Bronchial epithelial cell (primary cell): ENCODE measurements around the gene AIP. TPM values are rescaled to one million over a fixed set of nuclear protein-coding genes. Genes with fewer than 3 reads are reported as not detected.

Source experiments
- DNase-seq: peaks from one replicate; pipeline ENCODE4 v3.0.0-alpha.2; 2010; ENCODE audit warnings: low read depth
- FAIRE-seq: peaks from 2 replicates; lab custom pipeline; 2011; peaks lifted over from hg19 to GRCh38; lab: Jason Lieb, UNC
- H3K27me3 ChIP-seq: 2 replicates; pipeline ENCODE4 v1.5.1; 2011; ENCODE audit warnings: low read length; ENCODE audit not compliant: control insufficient read depth, insufficient read depth
- H3K36me3 ChIP-seq: 2 replicates; pipeline ENCODE4 v1.5.1; 2011; ENCODE audit warnings: low read length; ENCODE audit not compliant: control insufficient read depth, insufficient read depth
- H3K4me3 ChIP-seq: 2 replicates; pipeline ENCODE4 v1.5.1; 2011; ENCODE audit warnings: mild to moderate bottlenecking, low read depth, low read length, control low read depth
- CTCF ChIP-seq: IDR thresholded peaks from 2 replicates; pipeline ENCODE4 v1.5.1; 2011; ENCODE audit warnings: mild to moderate bottlenecking, moderate library complexity, low read length, control low read depth, inconsistent platforms; ENCODE audit not compliant: insufficient read depth, severe bottlenecking
- total RNA-seq: library from RNA; depleted of rRNA; stranded (reverse); fragments of >200 nt; gene quantifications from 2 replicates; pipeline ENCODE4 v1.2.1, GENCODE V29; 2014

The AIP gene
- total RNA-seq, 1 donor from 2014 or later: 85.3 TPM

- DNase-seq: no peak
- no peak for TF ChIP-seq CTCF
- no peak overlapping the region for H3K4me3 ChIP-seq
- H3K27me3 ChIP-seq: no peaks in the 10 kb centered on the region
- no peaks in the 10 kb centered on the region for H3K36me3 ChIP-seq
- FAIRE-seq: no peak
Observed at GRCh38 chr11:67516806-67517205, 34.0 kb downstream of the AIP start.

GRCh38 chr11:67517784-67518552, 35.1 kb downstream of the AIP start:
- Histone ChIP-seq H3K36me3 (no peaks in the 10 kb centered on the region), H3K27me3 (no peaks in the 10 kb centered on the region), H3K4me3 (no peak overlapping the region)
- DNase-seq (no peak), FAIRE-seq (no peak)
- no peak for TF ChIP-seq CTCF

- no peak for FAIRE-seq
- Histone ChIP-seq H3K36me3 (no peaks in the 10 kb centered on the region), H3K4me3 (no peak overlapping the region), H3K27me3 (no peaks in the 10 kb centered on the region)
- TF ChIP-seq CTCF: no peak
- DNase-seq: no peak
Observed at GRCh38 chr11:67519726-67520125, 36.9 kb downstream of the AIP start.

- FAIRE-seq (no peak), DNase-seq (no peak)
- H3K27me3 ChIP-seq: no peaks in the 10 kb centered on the region
- no peak for TF ChIP-seq CTCF
- no peaks in the 10 kb centered on the region for H3K36me3 ChIP-seq
- no peak overlapping the region for H3K4me3 ChIP-seq
Observed at GRCh38 chr11:67520856-67521824, 38.3 kb downstream of the AIP start.

- H3K36me3 ChIP-seq: no peaks in the 10 kb centered on the region
- DNase-seq (no peak), FAIRE-seq (no peak)
- no peak overlapping the region for H3K4me3 ChIP-seq
- H3K27me3 ChIP-seq: no peaks in the 10 kb centered on the region
- TF ChIP-seq CTCF: no peak
Observed at GRCh38 chr11:67521924-67522323, 39.1 kb downstream of the AIP start.
